ENCODE data around the gene TAB2. TPM values are rescaled to one million over a fixed set of nuclear protein-coding genes. Genes with fewer than 3 reads are reported as not detected.

Gene TAB2
- total and polyA plus RNA-seq, 9 of the 15 experiments (the other 6 are each of a cell fraction or from before 2014, with no cell fraction given) = 9.1 to 38.3 (median 18.6) TPM

DNA sequence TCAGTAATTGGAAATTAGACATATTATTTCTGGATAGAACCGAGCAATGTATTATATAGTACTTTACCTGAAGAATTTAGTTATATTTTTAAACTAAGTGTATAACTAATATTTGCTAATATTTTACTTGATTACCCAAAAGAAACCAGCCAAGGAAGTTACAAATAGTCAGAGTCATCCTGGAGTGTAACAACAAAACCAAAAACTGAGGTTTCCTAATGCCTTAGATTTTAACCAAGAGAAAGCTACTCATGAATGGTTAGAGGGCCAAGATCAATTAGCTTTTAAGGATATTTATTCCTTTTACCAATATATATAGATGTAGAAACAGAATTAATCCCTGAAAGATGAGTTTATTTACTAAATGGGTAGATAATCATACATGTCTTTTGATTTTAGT, 26.0 kb downstream of the TAB2 start:
- intact Hi-C loops (cut with micrococcal nuclease) = no loop called here
- H3K79me2 ChIP-seq (ENCODE audit: control insufficient read depth, insufficient read depth, low read length) = peaks cover 62% of the 10 kb centered on the region
- no peaks in the 10 kb centered on the region for H4K20me1 ChIP-seq (replicated peaks; ENCODE audit: control insufficient read depth, insufficient read depth, low read length)
- no peak overlapping the region for H2AFZ ChIP-seq (ENCODE audit: low read depth, low read length)
- WGBS (ENCODE audit: insufficient coverage, low coverage, missing lambda C conversion rate) = 90% methylated on average over 1 of the region's 1 CpG
- ATAC-seq (no peak), FAIRE-seq (no peak), DNase-seq (ENCODE audit: extremely low read depth in 1 of 4, low spot score in 3 of 4) (no peak)
- in situ Hi-C loops (cut with MboI) = no loop called here
- no peak overlapping the region for H3K27ac ChIP-seq (ENCODE audit: extremely low read depth, low read depth, low read length)
- POLR2A ChIA-PET = interaction anchor here (0.6 to 1.6 kb wide), 4 partner anchors 10 to 147 kb away, joined by 3 to 5 read pairs (median 3); no protein-coding TSS in a partner anchor
- CTCF ChIA-PET (ENCODE audit: low intra/inter-chr PET ratio) = no interaction called here
- H3K4me2 ChIP-seq (ENCODE audit: insufficient read depth, low read length) = no peak overlapping the region
- TF ChIP-seq SNRNP70 (optimal IDR thresholded peaks at IDR 0.05; ENCODE audit: low read depth, low read length) (no peak), MIER1 (IDR thresholded peaks at IDR 0.05; ENCODE audit: low read depth) (no peak), ZNF696 (CRISPR knock-in tag; conservative IDR thresholded peaks at IDR 0.05) (no peak), KLF1 (tag; IDR thresholded peaks at IDR 0.05) (no peak), ARID2 (IDR thresholded peaks at IDR 0.05) (no peak), EP300 (IDR thresholded peaks at IDR 0.05; ENCODE audit: low read length) (no peak), SPI1 (IDR thresholded peaks at IDR 0.05; ENCODE audit: borderline replicate concordance, low read depth, low read length) (no peak)
- H3K36me3 ChIP-seq (ENCODE audit: control insufficient read depth, insufficient read depth, low read length) = no peaks in the 10 kb centered on the region
- BruUV-seq (replicated peaks) = no TSS peak
- no peaks in the 10 kb centered on the region for H3K27me3 ChIP-seq (ENCODE audit: control insufficient read depth in 2 of 2, insufficient read depth in 2 of 2, low read length in 2 of 2)
- H3K4me3 ChIP-seq = no peak overlapping the region
- H3K9me1 ChIP-seq (ENCODE audit: control insufficient read depth, insufficient read depth, low read length) = no peaks in the 10 kb centered on the region
- H3K9ac ChIP-seq (ENCODE audit: insufficient read depth in 1 of 2, low read depth in 2 of 2, low read length in 2 of 2) = no peak overlapping the region
- H3K4me1 ChIP-seq (replicated peaks in 1 of 2; ENCODE audit: control insufficient read depth in 2 of 2, insufficient read depth in 2 of 2, low read length in 2 of 2) = no peaks in the 10 kb centered on the region
- H3K9me3 ChIP-seq (replicated peaks; ENCODE audit: control insufficient read depth, insufficient read depth, low read depth, low read length) = no peaks in the 10 kb centered on the region

DNA sequence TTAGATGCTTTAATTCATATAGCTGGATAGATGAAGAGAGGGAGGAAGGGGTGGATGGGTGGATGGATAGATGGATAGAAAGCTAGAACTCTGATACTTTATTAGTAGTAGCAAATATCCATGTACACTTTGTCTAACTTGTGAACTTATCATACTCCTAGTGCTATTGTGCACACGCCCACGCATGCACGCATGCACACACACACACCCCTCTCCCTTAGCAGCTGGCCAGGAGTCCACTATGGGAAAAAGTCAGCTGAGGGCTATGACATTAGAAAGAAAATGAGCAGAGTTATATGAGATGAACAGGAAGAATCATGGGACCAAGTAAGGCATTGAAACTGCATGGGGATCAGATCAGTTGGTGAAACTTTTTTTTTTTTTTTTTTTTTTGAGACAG, 28.6 kb downstream of the TAB2 start:
- peaks cover 44% of the 10 kb centered on the region for H3K79me2 ChIP-seq (ENCODE audit: control insufficient read depth, insufficient read depth, low read length)
- intact Hi-C loops (cut with micrococcal nuclease) (no loop called here), in situ Hi-C loops (cut with MboI) (no loop called here)
- no peak for DNase-seq (ENCODE audit: extremely low read depth in 1 of 4, low spot score in 3 of 4)
- no peak overlapping the region for H3K27ac ChIP-seq (ENCODE audit: extremely low read depth, low read depth, low read length)
- POLR2A ChIA-PET = interaction anchor here (0.9 to 1.5 kb wide), 3 partner anchors 12 to 29 kb away, joined by 3 to 4 read pairs (median 3); partner anchors contain the start of gene TAB2
- no peaks in the 10 kb centered on the region for H3K4me1 ChIP-seq (replicated peaks in 1 of 2; ENCODE audit: control insufficient read depth in 2 of 2, insufficient read depth in 2 of 2, low read length in 2 of 2)
- no peak overlapping the region for H3K4me3 ChIP-seq
- no peak overlapping the region for H3K9ac ChIP-seq (ENCODE audit: insufficient read depth in 1 of 2, low read depth in 2 of 2, low read length in 2 of 2)
- WGBS (ENCODE audit: insufficient coverage, low coverage, missing lambda C conversion rate) = 80% methylated on average over 3 of the region's 3 CpGs
- no peaks in the 10 kb centered on the region for H3K9me1 ChIP-seq (ENCODE audit: control insufficient read depth, insufficient read depth, low read length)
- H3K9me3 ChIP-seq (replicated peaks; ENCODE audit: control insufficient read depth, insufficient read depth, low read depth, low read length) = no peaks in the 10 kb centered on the region
- BruUV-seq (replicated peaks) = no TSS peak
- H3K4me2 ChIP-seq (ENCODE audit: insufficient read depth, low read length) = no peak overlapping the region
- ATAC-seq = no peak
- no peaks in the 10 kb centered on the region for H3K36me3 ChIP-seq (ENCODE audit: control insufficient read depth, insufficient read depth, low read length)
- no peak for FAIRE-seq
- no peaks in the 10 kb centered on the region for H3K27me3 ChIP-seq (ENCODE audit: control insufficient read depth in 2 of 2, insufficient read depth in 2 of 2, low read length in 2 of 2)
- no peaks in the 10 kb centered on the region; the same call in 1 of the 2 replicates for H4K20me1 ChIP-seq (replicated peaks; ENCODE audit: control insufficient read depth, insufficient read depth, low read length)
- no peak overlapping the region for H2AFZ ChIP-seq (ENCODE audit: low read depth, low read length)
- CTCF ChIA-PET (ENCODE audit: low intra/inter-chr PET ratio) = no interaction called here
- no peak for TF ChIP-seq NR3C1 (CRISPR knock-in tag; IDR thresholded peaks at IDR 0.05)
- no peak for TF ChIP-seq ASH1L (IDR thresholded peaks at IDR 0.05; ENCODE audit: borderline replicate concordance, low read depth, partially characterized antibody)
- no peak for TF ChIP-seq TCF7 (IDR thresholded peaks at IDR 0.05; ENCODE audit: borderline replicate concordance)
- no peak for TF ChIP-seq SMAD2 (IDR thresholded peaks at IDR 0.05; ENCODE audit: low read depth, low read length)
- TF ChIP-seq, protein P1, sequence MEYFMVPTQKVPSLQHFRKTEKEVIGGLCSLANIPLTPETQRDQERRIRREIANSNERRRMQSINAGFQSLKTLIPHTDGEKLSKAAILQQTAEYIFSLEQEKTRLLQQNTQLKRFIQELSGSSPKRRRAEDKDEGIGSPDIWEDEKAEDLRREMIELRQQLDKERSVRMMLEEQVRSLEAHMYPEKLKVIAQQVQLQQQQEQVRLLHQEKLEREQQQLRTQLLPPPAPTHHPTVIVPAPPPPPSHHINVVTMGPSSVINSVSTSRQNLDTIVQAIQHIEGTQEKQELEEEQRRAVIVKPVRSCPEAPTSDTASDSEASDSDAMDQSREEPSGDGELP (CRISPR knock-in tag; IDR thresholded peaks at IDR 0.05; ENCODE audit: borderline replicate concordance) = peak; percentile 19; the same call in 1 of the 2 replicates
- TF ChIP-seq STAT5A (IDR thresholded peaks at IDR 0.05; ENCODE audit: borderline replicate concordance, low read length) = no peak
- TF ChIP-seq, protein P2, sequence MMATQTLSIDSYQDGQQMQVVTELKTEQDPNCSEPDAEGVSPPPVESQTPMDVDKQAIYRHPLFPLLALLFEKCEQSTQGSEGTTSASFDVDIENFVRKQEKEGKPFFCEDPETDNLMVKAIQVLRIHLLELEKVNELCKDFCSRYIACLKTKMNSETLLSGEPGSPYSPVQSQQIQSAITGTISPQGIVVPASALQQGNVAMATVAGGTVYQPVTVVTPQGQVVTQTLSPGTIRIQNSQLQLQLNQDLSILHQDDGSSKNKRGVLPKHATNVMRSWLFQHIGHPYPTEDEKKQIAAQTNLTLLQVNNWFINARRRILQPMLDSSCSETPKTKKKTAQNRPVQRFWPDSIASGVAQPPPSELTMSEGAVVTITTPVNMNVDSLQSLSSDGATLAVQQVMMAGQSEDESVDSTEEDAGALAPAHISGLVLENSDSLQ (IDR thresholded peaks at IDR 0.05) = no peak
- TF ChIP-seq SMARCE1 (IDR thresholded peaks at IDR 0.05) = no peak
- TF ChIP-seq, protein P3, sequence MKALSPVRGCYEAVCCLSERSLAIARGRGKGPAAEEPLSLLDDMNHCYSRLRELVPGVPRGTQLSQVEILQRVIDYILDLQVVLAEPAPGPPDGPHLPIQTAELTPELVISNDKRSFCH (CRISPR knock-in tag; IDR thresholded peaks at IDR 0.05) = no peak
- TF ChIP-seq, protein P3 (tag; IDR thresholded peaks at IDR 0.05) = no peak
